GM19025 (cell line): ENCODE data around the gene ABI1.

Experiments used
- ATAC-seq: cut with Tn5 transposase; IDR thresholded peaks from one replicate; pipeline ENCODE4 v1.9.1; 2021; ENCODE audit warnings: mild to moderate bottlenecking, low read depth, moderate library complexity; ENCODE audit not compliant: unreplicated experiment

ABI1 gene

GRCh38 chr10:26725837-26726727 is 134.7 kb downstream of the ABI1 start:
- no peak for ATAC-seq

- ATAC-seq: no peak
These were observed 137.7 kb downstream of the ABI1 start for GRCh38 chr10:26723016-26723415.

- no peak for ATAC-seq
These were observed 139.2 kb downstream of the ABI1 start for GRCh38 chr10:26721561-26721960.

- no peak for ATAC-seq
These were observed 143.3 kb downstream of the ABI1 start for GRCh38 chr10:26717476-26717875.

GRCh38 chr10:26715137-26715487 is 145.6 kb downstream of the ABI1 start:
- no peak for ATAC-seq

- no peak for ATAC-seq
These were observed 146.2 kb downstream of the ABI1 start for GRCh38 chr10:26714415-26715136.

GRCh38 chr10:26711324-26711723 is 149.4 kb downstream of the ABI1 start:
- no peak for ATAC-seq

GRCh38 chr10:26706936-26707335 is 153.8 kb downstream of the ABI1 start:
- ATAC-seq: no peak

GRCh38 chr10:26706206-26706605 is 154.6 kb downstream of the ABI1 start:
- no peak for ATAC-seq

GRCh38 chr10:26703974-26704373 is 156.8 kb downstream of the ABI1 start:
- no peak for ATAC-seq

- no peak for ATAC-seq
These were observed 157.7 kb downstream of the ABI1 start for GRCh38 chr10:26703096-26703495.

- ATAC-seq: no peak
These were observed 159.7 kb downstream of the ABI1 start for GRCh38 chr10:26700884-26701630.

- no peak for ATAC-seq
These were observed 161.1 kb downstream of the ABI1 start for GRCh38 chr10:26699631-26700030.

GRCh38 chr10:26698909-26699308 is 161.8 kb downstream of the ABI1 start:
- no peak for ATAC-seq

- ATAC-seq: no peak
These were observed 162.7 kb downstream of the ABI1 start for GRCh38 chr10:26697922-26698608.

- ATAC-seq: peak; percentile 87
These were observed 163.4 kb downstream of the ABI1 start, which contains the start of gene PDSS1 for GRCh38 chr10:26697163-26697921. PDSS1 (plus strand) TSS chr10:26697701; CDS start chr10:26697712, 11 bp downstream.

- ATAC-seq: no peak
These were observed 164.0 kb downstream of the ABI1 start for GRCh38 chr10:26696786-26697162.
